ENCODE data around the gene IL1F10. TPM values are rescaled to one million over a fixed set of nuclear protein-coding genes. Genes with fewer than 3 reads are reported as not detected.

Gene IL1F10, protein sequence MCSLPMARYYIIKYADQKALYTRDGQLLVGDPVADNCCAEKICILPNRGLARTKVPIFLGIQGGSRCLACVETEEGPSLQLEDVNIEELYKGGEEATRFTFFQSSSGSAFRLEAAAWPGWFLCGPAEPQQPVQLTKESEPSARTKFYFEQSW
- not detected in 2 replicates for total RNA-seq

GRCh38 chr2:113067681-113068080 lies at the start of gene IL1F10:
Gene IL1F10, plus strand, starts transcription at chr2:113067970. Its CDS starts 4,769 bp downstream, at chr2:113072739.

GRCh38 chr2:113052396-113052917 lies 15.3 kb upstream of the IL1F10 start, which contains the start of gene IL36B:
Gene IL36B, minus strand, starts transcription at chr2:113052867.

GRCh38 chr2:113058998-113059960 lies 8.5 kb upstream of the IL1F10 start, which contains the start of gene IL36RN:
Gene IL36RN, plus strand, starts transcription at chr2:113059198. Its CDS starts 241 bp downstream, at chr2:113059439.

Other genes starting within 250 kb of the IL1F10 start
- gene IL1B, start 231.2 kb upstream of the IL1F10 start, total RNA-seq = 31.8 and 169 TPM in 2 replicates
- not detected in 2 replicates for gene IL37, start 156.8 kb upstream of the IL1F10 start, total RNA-seq
- gene IL36G, start 90.0 kb upstream of the IL1F10 start, total RNA-seq = 0.43 and 41.4 TPM in 2 replicates
- 1.7 and 3.0 TPM in 2 replicates for gene IL36A, start 62.5 kb upstream of the IL1F10 start, total RNA-seq
- not detected in 2 replicates for gene IL36B, start 15.1 kb upstream of the IL1F10 start, total RNA-seq
- gene IL36RN, start 8.8 kb upstream of the IL1F10 start, total RNA-seq = 1.1 and 8.4 TPM in 2 replicates
- gene IL1RN, start 59.6 kb downstream of the IL1F10 start, total RNA-seq = 70.3 and 167 TPM in 2 replicates
- 42.0 and 45.3 TPM in 2 replicates for gene PSD4, start 106.0 kb downstream of the IL1F10 start, total RNA-seq
- gene PAX8, start 211.0 kb downstream of the IL1F10 start, total RNA-seq = under 0.01 and 24.3 TPM in 2 replicates